ENCODE data around the gene SLC66A2. TPM values are rescaled to one million over a fixed set of nuclear protein-coding genes. Genes with fewer than 3 reads are reported as not detected.

SLC66A2 gene
- total RNA-seq, 1 donor from 2014 or later: 22.7 TPM

DNA sequence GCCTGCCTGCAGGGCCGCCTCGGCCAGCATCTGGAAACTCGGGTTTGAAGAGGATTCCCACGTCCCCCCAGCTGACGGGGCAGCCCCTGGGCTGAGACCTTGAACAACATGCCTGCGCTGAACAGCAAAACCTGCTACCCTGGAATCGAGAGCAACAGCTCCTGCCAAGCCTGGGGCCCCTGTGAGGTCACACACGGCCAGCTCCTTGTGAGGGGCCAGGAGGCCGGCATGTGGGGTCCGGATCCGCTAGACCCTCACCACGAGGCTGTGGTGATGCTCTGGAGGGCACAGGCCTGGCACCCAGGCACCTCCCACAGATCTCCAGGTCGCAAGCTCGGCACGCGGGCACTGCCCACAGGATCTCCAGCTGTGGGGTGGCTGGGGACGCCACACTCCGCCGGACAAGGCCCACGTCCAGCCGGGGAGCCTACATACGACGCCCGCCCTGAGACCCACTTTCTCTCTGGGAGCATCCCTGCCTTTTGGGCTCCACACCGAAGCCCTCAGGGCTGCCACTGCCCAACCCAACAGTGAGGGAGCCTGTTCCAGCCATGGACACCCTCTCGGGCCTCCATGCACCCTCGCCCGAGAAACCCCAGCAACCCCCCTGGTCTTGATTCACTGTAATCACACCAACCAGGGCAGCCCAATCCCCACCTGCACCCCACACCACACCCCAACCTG lies 34.1 kb downstream of the SLC66A2 start:
- no peak for DNase-seq

DNA sequence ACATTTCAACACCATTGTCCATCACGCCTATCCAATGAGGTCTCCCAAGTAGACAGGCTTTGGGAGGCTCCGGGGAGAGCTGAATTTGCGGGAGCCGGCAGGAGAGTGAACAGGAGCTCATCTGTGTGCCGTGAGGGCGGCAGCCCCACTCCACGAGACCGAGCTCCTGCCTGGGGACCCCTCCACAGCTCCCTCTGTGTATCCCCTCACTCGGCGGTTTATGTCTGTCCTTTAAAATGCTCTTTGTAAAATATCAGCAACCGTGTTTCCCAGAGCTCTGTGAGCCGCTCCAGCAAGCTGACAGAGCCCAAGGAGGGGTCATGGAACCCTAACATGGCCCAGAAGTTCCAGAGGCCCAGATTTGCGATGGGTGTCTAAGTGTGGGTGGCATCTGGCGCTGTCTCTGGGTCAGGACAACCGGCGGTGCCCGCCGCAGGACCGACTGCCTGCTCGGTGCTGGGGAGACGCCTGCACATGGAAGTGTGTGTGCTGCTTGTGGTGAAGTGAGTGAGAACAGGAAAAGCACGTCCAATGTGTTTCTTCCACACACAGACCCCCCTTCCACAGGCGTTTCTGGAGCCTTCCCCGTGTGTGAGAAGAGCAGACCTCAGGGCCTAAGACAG lies 34.8 kb downstream of the SLC66A2 start:
- DNase-seq: no peak

DNA sequence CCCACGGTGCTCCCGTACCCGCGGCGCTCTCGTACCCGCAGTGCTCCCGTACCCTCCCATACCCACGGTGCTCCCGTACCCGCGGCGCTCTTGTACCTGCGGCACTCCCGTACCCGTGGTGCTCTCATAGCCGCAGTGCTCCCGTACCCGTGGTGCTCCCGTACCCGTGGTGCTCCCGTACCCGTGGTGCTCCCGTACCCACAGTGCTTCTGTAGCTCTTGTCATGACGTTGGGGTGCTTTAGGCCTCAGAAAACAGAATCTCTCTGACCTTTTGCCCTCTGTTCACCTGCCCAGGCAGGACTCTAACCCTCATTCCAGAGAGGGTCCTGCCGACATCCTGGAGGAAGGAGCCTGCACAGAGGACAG lies 35.3 kb downstream of the SLC66A2 start:
- no peak for DNase-seq

DNA sequence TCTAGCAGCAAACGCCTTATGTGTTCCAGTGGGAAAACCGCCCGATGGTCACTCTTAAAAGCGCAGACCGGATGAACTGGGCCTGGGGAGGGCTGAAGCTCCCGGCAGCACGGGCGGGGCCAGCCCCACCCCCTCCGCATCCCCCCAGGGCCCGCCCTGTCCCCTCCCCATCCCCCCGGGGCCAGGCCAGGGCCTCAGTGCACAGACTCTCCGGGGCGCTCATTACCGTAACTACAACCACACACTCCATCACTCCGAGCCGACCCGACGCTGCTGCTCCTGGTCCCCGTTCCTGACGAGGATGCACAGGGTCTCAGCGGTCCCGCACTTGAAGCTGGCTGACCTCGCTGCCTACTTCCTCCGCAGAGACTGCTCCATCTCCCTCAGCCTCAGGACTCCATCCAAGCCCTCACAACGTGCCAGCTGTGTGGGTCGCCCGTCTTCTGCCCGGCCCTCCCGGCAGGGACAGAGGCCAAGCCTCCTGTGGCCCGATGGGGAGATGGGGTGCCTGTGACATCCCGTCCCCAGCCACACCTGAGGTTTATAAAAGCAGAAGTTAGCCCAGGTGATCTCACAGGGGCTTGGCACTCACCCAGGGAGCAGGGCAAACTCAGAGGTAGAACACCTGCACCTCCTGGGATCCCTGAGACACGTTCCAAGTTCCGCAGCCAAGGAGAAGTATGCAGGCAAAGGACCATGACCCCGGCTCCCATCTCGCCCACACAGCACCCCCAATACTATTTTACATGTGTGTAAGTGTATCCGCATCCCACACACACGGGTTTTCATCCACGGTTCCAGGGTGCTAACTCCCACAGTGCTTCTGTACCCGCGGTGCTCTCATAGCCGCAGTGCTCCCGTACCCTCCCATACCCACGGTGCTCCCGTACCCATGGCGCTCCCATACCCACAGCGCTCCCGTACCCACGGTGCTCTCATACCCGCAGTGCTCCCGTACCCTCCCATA lies 36.0 kb downstream of the SLC66A2 start:
- DNase-seq: no peak

DNA sequence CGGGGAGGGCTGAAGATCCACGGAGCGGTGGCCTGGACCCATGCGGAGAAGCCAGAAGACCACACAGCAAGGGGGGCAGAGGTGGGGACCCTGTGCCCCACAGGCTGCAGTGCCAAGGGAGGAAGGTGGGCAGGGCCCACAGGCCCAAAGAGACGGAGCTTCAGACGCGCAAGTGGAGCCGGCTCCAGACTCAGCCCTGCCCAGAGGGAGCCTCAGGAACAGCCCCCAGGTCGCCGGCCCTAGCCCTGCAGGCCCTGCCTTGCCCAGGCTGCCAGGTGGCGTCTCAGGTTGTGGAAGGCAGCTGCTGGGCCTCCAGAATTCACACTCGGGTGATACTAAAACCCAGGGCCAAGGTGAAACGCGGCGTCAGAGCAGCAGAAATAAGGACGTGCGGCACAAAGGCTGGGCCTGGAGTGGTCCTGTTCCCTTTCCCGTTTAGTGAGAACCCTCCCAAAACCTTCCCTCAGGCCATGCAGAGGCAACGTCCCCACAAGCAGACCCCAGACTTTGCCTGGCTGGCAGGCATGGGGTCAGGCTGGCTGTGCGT lies 36.8 kb downstream of the SLC66A2 start:
- DNase-seq: no peak

DNA sequence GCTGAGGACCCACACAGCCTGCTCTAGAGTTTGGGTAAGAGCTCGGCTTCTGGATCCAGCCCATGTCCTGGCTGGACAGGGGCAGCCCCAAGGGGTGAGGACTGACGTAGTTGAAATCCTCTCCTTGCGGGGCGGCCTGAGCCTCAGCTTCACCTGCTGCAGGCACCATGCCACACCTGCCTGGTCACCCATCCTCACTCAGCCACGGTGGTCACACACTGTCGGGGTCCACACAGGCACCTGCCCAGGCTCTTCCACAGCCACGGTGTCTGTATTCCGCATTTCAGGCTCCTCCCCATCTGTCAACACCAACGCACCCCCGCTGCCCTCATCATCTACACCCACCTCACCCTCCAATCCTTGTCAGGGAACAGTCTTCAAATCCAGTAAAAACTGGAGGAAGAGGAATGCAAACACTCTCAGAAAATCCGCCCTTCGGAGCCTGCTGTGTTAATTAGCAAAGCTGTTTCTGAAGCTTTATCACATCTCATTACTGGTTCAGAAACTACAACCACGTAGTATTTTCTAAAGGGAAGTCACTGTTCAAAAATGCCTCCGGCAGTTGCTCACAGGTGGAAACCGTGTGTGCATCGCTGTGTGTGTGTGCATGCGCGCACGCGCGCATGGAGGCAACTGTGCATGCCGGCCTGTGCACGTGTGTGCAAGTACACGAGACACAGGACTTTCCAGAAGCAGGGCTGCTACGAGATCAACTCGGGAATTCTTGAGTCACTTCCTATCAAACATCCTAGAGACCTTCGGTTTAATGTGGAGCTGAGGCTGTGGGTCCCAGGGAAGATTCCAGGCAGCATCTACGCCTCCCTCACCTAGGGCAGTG lies 38.2 kb downstream of the SLC66A2 start:
- no peak for DNase-seq

DNA sequence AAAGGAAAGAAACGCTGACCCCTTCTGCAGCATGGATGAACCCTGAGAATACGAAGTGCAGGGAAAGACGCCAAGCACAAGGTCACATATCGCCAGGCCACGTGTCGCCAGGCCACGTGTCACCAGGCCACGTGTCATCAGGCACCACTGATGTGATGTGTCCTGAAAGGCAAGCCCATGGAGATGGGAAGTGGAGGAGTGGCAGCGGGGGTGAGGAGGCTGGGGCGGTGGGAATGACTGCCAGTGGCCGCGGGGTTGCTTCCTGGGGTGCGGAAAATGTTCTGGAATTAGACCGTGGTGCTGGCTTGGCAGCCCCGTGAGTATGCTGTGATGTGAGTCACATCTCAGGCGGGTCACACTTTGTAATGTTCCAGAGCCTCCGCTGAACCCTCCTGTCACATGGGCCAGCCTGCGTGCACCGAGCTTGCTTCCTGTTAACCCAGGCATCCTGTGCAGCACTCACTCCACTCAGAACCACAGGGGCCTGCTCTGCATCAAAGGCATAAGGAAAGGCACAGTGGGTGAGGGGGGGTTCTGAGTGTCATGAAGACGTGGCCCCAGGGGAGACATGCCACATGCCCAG lies 39.0 kb downstream of the SLC66A2 start:
- no peak for DNase-seq

DNA sequence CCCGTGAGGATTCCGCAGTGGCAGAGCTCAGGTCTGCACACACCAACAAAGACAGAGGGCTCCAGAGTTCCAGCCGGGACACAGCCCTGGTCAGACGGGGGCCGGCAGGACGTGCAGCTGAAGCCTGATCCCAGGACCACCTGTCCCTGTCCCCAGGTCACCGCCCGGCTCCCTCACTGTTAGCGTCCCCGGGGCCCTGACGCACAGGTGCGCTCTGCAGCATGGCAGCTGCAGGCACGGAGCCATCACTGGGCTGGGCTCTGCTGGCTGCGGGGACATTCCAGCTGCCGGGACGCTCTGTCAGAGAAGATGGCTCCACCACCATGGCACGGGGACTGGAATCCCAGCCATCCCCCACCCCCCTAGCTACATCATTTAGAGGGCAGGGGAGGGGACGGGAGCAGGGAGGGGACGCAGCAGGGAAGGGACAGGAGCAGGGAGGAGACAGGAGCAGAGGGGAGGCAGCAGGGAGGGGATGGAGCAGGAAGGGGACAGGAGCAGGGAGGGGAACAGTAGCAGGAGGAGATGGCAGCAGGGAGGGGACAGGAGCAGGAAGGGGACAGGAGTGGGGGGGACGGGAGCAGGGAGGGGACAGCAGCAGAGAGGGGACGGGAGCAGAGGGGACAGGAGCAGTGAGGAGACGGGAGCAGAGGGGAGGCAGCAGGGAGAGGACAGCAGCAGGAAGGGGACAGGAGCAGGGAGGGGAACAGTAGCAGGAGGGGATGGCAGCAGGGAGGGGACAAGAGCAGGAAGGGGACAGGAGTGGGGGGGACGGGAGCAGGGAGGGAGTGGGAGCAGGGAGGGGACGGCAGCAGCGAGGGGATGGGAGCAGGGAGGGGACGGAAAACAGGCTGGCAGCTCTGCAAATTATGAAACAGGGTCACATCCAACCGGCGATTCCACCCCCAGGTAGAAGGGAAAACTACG lies 39.8 kb downstream of the SLC66A2 start:
- DNase-seq: no peak

DNA sequence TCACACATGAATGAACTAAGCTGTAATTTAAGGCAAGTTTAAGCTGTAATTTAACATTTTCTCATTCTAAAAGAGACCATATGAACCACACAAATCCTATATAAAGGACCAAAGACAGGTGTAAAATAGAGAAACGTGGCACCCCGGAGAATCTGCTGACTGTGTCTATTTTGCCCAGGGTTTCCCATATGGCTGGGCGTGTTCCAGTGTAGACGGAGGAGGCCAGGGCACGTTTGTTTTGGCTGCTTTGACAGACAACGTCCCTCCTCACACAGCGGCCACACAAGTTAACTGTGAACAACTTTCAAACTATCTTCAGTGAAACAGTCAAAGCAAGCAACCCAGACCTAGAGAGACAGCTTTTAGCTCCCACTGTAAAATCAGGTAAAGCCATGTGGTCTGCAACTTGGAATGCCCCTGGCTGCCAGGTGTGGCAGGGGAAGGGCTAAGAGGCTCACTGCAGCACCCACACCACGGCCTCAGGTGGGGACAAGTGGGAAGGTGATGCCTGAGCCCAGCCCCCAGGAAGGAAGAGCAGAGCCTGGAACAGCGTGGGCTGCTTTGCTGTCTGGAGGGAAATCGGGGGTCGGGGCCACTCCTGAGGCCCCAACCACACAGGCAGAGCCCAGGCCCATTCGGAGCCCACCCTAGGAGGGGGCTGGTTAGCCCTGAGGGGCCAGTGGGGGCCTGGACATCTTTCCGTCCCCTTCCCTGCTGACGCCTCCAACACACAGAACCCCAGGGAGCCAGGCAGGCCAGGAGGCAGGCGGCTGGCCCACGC lies 40.7 kb downstream of the SLC66A2 start:
- no peak for DNase-seq

DNA sequence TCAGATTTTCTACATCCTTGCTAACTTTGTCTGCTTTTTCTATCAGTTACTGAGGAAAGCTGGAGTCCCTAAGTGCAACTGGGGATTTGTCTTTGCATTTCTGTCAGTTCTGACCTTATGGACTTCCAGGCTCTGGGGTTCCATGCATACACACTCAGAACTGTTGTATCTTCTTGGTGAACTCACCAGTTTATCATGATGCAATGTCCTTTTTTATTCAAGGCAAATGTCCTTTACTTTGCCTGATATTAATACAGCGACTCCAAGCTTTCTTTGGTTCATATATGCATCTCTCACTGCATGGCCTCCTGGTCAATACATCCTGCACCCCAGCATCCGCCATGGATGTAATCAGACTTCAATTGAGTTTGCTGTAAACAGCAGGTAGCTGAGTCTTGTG lies 44.7 kb downstream of the SLC66A2 start:
- no peak for DNase-seq

DNA sequence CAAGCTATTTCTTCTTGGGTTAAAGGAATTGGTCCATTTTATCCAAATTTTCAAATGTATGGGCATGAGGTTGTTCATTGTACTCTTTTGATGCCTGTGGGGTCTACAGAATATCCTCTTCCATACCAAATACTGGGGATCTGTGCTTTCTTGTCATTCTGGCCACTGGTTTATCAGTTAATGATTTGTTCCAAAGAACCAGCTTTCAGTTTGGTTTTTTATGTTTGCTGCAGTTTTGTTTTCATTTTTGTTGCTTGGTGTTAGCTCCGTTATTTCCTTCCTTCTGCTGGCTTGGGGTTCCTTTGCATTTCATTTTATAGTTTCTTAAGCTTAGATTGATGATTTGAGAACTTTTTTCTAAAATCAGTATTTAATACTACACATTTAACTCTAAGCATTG lies 45.5 kb downstream of the SLC66A2 start:
- no peak for DNase-seq

DNA sequence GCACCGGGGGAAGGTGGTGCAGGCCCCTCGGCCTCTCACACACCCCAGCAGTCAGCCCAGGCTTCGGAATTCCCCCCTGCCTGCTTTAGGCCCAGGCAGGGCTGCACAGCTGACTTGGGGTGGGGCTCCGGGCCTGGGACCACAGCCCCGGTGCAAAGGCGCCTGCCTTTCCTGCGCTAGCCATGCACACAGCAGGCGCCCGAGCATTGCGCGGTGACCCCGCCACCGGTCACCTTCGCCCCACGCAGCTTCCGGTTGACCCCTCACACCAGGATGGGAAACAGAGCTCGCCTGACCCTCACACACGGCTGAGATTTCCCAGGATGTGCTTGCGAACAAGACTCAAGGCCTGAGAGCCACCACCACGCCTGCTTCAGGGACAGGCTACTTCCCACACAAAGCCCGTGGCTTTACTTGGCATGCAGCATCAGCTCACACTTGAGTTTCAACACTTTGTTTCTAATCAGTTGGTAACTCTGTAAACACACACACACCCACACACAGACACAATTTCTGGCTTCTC lies 46.0 kb downstream of the SLC66A2 start:
- DNase-seq: no peak

DNA sequence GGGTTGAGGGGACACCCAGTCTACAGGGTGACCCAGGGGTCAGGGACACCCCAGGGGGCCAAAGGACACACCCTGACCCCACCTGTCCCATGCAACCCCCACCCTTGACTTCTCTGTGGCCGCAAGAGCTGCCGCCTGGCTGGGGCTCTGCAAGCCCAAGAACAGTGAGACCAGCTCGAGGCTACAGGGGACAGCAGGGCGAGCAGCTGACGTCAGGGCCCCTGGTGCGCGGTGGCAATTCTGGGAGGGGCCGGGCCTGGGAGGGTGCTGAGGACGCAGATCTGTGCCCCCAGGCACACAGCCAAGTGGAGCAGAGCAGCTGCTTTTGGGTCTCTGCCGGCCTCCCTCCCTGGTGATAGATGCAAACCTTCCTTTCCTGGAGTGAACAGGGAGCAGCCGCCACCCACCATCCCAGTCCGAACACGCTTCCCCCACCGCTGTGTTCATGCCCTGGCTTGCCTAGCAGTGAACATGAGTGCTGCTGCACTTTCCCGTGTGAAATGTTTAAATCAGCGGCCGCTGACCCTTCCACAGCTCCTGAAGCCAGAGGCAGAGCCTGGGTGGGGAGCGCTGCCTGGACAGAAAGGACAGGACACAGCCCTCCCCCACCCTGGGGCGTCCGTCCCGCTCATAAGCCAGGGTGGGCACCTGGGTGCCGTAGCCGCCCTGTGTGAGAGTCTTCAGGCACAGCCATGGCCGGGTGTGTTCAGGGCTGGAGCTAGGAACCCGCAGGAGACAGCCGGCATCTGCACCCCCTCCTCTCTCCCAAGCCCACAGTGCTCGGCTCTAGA lies 46.9 kb downstream of the SLC66A2 start:
- no peak for DNase-seq

DNA sequence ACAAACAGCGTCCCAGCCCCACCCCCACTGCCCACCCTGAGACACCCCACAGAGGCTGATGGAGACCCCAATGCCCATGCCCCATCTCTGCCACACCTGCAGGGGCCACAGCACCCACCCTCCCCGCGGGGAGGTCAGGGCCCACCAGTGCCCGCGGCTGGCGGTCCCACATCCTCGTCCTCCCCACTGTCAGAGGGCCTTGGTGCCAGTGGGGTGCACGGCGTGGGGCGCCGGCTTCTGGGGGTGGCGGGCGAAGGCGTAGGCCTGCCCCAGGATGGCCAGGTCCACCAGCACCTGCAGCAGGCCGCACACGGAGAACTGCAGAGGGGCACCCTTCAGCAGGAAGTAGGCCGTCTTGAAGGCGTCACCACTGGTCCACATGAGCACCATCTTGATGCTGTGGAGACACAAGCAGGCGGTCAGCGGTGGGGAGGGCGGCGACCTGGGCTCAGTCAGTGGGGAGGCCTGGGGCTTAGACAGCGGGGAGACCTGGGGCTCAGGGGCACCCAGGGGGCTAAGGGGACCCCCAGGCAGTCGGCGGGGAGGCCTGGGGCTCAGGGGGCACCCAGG lies 47.6 kb downstream of the SLC66A2 start:
- no peak for DNase-seq

DNA sequence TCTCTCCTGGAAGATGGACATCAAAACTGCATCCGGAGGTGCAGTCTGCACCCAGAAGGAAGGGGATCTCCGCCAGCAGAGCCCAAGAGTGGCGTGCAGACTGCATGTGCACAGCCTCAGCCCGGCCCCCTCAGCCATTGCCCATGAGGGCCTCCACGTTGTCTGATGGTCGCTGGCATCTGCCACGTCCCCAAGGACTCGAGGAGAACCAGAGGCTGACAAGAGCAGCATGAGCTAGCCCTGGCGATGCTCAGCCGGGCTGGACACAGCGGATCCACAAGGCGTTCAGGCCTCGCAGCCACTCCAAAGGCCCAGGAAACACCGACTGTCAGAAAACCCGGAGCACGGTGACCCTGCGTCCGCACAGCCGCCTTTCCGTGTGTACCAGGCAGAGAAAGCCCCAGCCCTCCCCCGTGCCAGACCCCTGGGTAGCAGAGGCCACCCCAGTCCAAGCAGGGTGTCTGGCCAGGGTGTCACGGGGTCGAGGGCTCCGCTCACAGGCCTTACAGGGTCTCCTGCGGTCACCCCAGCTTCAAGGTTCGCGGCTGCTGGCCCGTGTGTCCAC lies 48.3 kb downstream of the SLC66A2 start:
- DNase-seq: no peak

DNA sequence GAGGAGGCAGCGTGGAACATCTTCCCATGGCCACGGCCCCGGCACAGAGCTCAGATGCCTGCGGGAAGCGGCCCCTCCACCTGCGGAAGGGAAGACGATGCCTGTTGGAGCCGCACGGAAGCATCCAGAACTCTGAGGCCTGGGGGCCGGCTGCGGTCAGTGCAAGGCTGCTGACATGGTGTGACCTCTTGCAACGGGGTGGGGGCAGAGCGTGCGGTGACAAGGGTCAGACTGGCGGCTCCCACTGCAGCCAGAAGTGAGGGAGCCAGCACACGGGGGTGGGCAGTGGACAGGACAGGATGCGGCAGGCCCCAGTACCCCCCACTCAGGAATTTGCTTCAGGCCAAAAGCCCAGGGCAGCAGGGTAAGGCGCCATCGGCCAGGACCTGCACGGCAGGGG lies 48.8 kb downstream of the SLC66A2 start:
- DNase-seq: no peak

DNA sequence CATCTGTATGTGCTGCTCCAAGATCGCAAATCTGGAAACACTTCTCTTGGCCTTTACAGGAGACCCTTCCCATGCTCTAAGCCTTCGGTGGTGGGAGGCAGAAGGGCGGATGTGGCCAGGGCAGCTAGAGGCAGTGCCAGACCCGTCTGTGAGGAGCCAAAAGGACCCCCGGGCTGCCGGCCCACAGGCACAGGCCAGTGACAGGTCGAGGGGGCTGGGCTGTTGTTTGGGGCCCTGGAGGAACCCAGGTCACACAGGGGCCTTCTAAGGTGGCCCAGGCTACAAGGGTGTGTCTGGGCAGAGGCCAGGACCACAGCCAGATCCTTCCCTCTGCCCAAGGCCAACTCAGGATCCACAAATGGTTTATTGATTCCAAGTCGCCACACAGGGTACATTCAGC lies 49.4 kb downstream of the SLC66A2 start:
- no peak for DNase-seq

DNA sequence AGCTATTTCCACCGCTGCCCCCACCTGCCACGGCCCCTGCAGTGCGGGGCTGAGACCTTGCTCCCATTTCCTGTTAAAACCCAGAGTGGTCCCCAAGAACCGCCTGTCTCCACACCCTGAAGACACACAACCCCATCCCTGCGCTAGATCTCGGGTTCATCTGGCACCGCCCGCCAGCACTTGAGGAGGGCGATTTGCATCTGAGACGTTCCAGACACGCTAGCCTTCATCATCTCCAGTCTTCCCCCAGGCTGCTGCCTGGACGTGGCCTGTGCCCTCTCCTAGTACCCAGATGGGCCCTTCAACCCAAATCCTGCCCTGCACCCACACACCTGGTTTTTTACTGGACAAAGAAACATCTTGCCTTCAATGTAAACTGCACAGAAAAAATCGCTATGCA lies 49.8 kb downstream of the SLC66A2 start:
- DNase-seq: no peak

Measured in skin of body (tissue), 2 donors.